Measurements from ENCODE around the gene HOXB6.

The HOXB6 gene

DNA sequence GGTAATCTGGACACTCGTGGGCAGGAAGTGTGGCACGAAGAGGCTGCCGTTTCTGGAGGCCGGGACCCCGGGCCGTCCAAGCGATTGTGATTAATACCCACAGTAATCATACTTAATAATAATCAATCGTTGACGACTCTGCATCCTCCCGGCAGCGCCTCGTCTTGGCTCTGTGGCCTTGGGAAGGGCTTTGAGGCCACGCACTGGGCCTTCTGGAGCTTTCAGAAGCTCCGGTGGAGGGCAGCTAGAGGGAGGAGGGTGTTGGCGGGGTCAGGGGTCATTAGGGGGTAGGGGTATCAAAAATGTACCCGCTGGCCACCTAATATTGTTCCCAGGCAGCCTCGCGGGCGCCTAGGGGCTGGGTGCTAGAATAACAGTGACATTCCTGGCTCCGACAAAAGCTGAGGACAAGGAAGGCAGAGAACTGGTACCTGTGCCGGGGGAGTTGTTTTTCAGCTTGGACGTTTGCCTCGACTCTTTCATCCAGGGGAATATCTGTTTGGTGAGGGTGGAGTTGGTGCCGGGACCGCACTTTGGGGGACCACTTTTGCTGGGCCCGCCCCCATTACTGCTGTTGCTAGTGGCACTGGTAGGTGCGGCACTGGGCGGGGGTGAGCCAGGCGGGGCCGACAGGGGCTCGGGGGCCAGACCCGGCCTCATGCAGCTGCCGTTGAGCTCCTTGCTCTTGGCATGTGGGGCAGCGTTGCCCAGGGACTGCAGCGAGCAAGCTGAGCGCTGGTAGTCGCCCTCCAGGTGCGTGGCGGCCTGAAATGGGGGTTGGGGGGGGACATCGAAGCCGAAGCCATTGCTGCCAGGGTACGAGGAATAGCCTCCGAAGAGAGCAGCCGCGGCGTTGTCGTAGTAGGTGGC is 53.0 kb downstream of the HOXB6 start:
- no peak for DNase-seq

DNA sequence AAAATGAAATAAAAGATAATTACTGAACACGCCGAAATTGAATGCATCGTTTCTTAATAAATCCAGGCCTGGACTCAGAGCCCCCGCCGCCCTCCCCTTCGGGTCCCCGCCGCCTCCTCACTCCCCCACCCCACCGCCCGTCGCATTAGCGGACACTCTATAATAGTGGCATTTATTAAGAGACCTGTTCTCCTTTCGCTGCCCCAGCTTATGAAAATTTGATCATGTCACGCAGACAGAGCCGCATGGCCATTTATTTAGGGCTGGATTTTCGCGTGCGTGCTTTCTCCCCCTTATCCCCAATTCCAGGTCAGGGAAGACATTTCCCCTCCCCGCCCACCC is 53.6 kb downstream of the HOXB6 start:
- DNase-seq: peak; percentile 23

DNA sequence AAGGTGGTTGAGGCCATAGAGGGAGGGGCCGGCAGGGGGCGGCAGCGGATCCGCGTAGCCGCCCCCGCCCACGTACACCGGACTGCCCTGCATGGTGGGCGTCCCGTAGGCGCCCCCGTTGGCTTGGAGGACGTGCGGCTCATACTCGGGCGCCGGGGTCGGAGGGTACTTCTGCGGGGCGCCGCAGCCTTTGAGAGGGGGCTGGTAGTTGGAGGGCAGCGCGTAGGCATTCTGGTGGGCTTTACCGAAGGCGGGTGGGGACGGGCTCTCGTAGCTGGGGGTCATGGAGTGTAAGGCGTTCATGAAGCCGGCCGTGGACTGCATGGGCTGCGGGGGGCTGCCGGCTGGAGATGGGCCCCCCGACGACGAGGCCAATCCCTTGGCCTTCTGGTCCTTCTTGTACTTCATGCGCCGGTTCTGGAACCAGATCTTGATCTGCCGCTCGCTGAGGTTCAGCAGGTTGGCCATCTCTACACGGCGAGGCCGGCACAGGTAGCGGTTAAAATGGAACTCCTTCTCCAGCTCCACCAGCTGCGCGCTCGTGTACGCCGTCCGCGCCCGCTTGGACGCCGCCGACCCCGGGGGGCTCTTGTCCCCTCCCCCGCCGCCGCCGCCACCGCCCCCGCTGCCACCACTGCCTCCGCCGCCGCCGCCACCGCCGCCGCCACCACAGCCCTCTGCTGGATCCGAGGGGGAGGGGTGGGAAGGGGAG is 54.1 kb downstream of the HOXB6 start:
- no peak for DNase-seq

DNA sequence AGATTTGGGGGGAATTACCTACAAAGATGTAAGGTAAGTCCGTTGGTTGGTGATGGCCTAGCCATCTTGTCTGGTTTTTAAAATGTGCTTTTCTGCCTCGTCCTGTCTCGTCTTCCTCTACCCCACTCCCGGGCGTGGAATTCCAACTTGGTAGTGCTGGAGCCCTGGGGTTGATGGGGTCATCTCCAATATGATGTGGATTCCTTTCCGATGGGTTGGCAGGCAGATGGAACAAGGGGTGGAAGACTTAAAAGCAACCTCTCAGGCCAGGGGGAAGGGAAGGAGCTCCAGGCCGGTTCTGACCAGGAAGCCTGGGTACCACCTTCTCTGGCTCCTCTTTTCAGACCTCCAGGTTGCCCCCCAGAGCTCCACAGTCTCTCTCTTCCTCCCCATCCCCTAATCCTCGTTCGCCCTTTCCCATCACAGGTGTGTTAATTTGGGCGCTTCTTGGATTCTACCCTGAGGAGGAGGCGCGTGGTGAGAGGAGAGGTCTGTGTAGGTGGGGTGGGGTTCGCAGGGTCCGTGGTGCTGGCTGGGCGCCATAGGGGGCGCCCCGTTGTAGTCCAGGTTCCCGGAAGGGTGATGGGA is 54.8 kb downstream of the HOXB6 start:
- no peak for DNase-seq

DNA sequence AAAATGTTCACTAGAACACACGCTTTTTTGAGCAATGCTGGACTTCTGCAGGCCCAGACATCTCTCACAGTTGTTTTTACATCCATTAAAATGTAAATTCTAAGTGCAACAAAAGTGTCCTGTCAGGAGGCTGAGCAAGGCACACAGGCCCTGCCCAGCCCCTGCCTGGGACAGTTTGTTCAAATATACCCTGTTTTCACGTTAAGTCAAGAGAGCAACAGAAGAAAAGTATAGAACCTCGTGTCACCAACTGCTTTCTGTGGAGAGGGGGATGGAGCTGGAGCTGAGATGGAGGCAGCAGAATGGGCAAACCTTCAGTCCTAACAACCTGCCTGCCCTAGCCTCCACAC is 55.5 kb downstream of the HOXB6 start:
- peak; percentile 28 for DNase-seq

DNA sequence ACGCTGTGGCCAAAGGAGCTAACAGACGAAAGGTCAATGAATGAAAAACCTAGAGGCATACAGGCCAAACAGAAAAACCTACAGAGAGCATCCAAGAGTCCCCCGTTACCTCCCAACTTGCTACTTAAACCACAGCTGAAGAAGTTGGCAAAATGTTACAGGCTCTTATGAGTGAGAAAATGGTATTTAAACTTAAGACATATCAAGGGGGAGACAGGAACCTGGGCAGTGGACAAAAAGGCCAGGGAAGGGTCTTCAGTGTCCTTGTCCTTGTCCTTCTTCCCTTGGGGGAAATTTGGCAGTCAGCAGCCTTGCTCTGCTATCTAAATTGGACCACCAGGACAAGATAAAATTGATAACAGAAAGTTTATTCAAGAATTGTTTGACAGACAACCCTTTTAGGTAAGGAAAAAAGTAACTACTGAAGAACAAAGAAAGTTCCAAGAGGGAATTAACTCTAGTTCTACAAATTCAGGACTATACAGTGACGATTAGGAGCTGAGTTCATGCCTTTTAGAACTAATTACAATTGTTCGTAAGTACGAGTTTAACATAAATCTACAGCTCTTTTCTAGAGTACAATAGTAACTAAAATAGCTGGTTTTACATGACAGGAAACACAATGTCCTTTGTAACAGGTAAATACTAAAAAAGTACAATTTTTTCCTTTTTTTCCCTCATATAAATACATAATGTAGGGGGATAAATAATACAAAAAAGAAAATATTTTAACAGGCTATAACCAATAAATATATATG is 56.1 kb downstream of the HOXB6 start:
- peak; percentile 45 for DNase-seq

DNA sequence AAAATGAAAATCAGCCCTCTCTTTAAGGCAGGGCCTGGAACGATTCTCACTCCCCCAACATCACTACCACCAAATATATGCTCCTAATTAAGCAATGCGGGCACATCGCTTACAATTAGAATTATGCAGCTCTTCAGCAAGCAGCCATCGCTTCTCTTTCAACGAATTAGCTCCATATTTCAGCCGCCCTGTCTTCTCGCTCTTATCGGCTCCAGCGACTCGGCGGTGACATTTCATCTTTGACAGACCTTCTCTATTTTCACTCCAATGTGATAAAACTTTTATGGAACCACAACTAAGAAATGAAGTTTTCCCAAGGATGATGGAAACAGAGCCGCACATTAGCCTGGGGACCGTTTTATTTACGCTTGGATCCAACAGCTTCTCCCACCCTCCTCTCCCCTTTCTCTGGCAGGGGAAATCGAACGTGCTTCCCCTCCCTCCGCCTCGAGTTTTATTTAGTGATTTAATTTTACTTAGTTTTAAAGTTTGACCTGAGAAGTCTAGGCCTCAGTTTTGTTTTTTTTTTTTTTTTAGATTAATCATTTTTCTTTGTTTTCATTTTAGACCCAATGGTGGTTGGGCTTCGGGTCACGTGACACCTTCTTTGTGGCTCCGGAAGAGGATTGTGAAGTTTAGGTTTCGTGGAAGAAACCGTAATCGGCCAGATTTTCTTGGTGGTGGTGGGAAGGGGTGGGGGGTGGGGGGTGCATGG is 56.8 kb downstream of the HOXB6 start:
- DNase-seq: peak; percentile 48

DNA sequence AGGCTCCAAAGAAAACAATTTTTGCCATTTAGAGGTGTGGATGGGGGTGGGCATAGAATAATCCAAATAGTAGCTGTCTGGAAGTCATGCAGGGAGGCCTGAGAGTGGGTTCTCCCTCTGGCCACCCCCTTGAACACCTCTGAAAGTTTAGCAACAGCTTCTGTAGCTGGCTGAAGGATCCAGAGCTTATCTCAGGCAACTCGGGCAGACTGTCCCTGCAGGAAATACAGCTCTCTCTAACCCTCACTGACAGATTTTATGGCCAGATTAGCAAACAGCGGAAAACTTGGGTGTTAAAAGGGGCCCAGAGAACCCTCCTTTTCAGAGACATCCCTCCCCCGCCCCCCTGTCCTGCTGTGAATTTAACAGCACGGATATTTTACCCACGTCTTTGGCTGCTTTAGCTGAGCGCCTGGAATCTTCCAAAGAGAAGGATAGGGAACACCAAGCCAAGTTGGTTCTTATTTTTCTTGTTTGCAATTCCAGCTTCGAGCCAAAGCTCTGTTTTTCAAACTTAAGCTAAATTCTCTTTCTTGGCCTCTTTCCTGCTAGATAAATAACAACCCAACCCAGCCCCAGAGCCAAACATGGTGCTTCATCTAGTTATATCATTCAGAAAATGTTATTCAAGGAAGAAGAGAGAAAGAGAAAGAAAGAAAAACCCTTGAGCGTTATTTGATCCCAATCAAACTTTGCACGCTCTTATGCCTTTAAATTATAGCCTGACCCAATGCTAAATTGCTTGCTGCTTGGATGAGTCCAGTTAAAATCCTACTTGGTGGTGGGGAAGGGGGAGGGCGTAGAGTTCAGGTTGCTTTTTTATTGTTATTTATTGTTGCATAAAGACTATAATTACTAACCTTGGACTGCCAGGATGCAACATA is 57.6 kb downstream of the HOXB6 start:
- peak; percentile 53 for DNase-seq

DNA sequence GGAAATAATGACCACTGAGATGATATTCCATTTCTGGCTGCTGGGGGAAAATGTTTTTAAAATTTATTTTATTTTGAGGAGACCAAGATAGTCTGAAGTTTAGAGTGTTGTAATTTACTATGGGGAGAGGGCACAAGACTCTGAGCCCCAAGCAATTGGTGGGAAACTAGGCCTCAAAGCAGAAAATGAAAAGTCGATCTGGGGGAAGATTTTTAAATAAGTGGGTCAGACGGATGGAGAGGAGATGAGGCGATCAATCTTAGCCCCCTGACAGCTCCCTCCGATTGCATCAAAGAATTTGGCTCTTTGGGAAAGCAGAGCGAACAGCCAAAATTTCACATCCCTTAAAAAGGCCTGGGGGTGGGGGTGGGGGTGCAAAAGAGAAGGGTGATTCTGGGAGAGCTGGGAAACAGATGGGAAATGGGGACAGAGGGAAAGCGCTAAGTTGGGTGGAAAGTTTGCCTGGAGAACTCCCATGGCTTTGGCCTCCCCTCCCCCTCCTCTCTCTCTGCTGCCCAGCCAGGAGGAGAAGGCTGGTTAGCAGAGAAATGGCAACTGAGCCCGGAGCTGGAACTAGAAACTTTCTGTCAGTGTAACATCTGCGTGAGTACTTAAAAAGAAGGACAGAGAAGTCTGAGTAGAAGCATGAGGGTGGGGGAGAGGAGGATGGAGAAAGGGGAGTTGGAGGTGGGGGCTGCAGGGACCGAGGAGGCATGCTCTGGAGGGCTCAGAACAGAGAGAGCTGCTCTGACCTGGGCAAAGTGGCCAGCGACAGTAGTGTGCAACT is 58.5 kb downstream of the HOXB6 start:
- peak; percentile 38 for DNase-seq
